Subcutaneous abdominal adipose tissue (tissue), 5 donors: ENCODE results near the gene SMAGP.
A peak's percentile ranks its signal among the peaks of the same experiment; 100 is the strongest.
"Not testable (repeated sequence)": the region's sequence is repeated elsewhere in the genome, so short reads cannot be mapped to it uniquely, and the experiment has no call there.

Source experiments
- H3K27ac ChIP-seq: one replicate; pipeline ENCODE4 v1.7.0; 2013; ENCODE audit warnings: low read depth, mild to moderate bottlenecking, inconsistent platforms, low read length, moderate library complexity
- H3K27me3 ChIP-seq, 5 donors: one replicate each; pipeline ENCODE4 v1.7.0; 2013; ENCODE audit warnings: low read length in 5 of 5, inconsistent platforms in 1 of 5; ENCODE audit not compliant: control insufficient read depth in 5 of 5, insufficient read depth in 4 of 5
- H3K36me3 ChIP-seq, 5 donors: one replicate each; pipeline ENCODE4 v1.7.0; 2013; ENCODE audit warnings: low read length in 5 of 5; ENCODE audit not compliant: control insufficient read depth in 5 of 5, insufficient read depth in 5 of 5
- H3K4me1 ChIP-seq, 5 donors: one replicate each; pipeline ENCODE4 v1.7.0; 2013; ENCODE audit warnings: low read length in 5 of 5, mild to moderate bottlenecking in 3 of 5, moderate library complexity in 1 of 5; ENCODE audit not compliant: control insufficient read depth in 5 of 5, insufficient read depth in 5 of 5
- H3K4me3 ChIP-seq, 5 donors: one replicate each; pipeline ENCODE4 v1.7.0; 2013; ENCODE audit warnings: low read length in 5 of 5, low read depth in 1 of 5
- H3K9ac ChIP-seq, 5 donors: one replicate each; pipeline ENCODE4 v1.7.0; 2013; ENCODE audit warnings: low read length in 5 of 5, mild to moderate bottlenecking in 4 of 5, moderate library complexity in 3 of 5
- H3K9me3 ChIP-seq, 5 donors: one replicate each; pipeline ENCODE4 v1.7.0; 2013; ENCODE audit warnings: low read length in 5 of 5; ENCODE audit not compliant: control insufficient read depth in 5 of 5
- donor health status: healthy.
- donor health status: healthy.
- donor health status: healthy.
- donor health status: healthy.
- donor health status: healthy.

SMAGP gene

GRCh38 chr12:51264297-51264696 lies 5.9 kb downstream of the SMAGP start:
- no peak overlapping the region for H3K4me3 ChIP-seq
- H3K9me3 ChIP-seq, result no peaks in the 10 kb centered on the region
- H3K36me3 ChIP-seq, result no peaks in the 10 kb centered on the region
- H3K27me3 ChIP-seq, result no peaks in the 10 kb centered on the region
- peaks cover 0 to 9% (median 4%) of the 10 kb centered on the region in 5 donors for H3K4me1 ChIP-seq
- H3K27ac ChIP-seq, result no peak overlapping the region
- no peak overlapping the region for H3K9ac ChIP-seq

GRCh38 chr12:51263341-51263740 lies 6.9 kb downstream of the SMAGP start:
- H3K4me1 ChIP-seq, result peaks cover 0 to 3% (median 0%) of the 10 kb centered on the region in 5 donors
- no peaks in the 10 kb centered on the region for H3K9me3 ChIP-seq
- no peak overlapping the region for H3K27ac ChIP-seq
- no peaks in the 10 kb centered on the region for H3K27me3 ChIP-seq
- no peak overlapping the region for H3K9ac ChIP-seq
- no peak overlapping the region for H3K4me3 ChIP-seq
- no peaks in the 10 kb centered on the region for H3K36me3 ChIP-seq

DNA sequence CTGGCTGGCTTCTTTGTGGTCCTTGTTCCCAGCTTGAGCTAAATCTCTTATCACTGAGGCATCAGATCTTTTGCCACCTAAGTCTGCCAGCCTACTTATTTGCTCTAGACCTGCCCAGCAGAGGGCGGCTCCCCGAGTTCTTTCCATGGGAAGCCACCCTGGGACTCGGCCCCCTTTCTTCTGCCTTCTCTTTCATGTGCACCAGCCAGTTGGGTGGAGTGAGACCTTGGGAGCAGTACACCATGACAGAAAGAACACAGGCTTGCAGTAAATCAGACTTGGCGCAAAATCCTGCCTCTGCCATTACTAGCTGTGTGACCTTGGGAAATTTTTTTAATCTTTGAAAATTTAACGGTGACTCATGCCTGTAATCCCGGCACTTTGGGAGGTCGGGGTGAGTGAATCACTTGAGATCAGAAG lies 7.4 kb downstream of the SMAGP start:
- H3K4me3 ChIP-seq, result no peak overlapping the region
- no peaks in the 10 kb centered on the region for H3K27me3 ChIP-seq
- H3K9me3 ChIP-seq, result no peaks in the 10 kb centered on the region
- H3K4me1 ChIP-seq, result peaks cover 0 to 3% (median 0%) of the 10 kb centered on the region in 5 donors
- no peaks in the 10 kb centered on the region for H3K36me3 ChIP-seq
- no peak overlapping the region for H3K9ac ChIP-seq
- no peak overlapping the region for H3K27ac ChIP-seq

GRCh38 chr12:51259600-51259999 lies 10.6 kb downstream of the SMAGP start:
- not testable (repeated sequence) for H3K9me3 ChIP-seq, H3K36me3 ChIP-seq, H3K27me3 ChIP-seq, H3K9ac ChIP-seq, H3K27ac ChIP-seq, H3K4me3 ChIP-seq, H3K4me1 ChIP-seq

DNA sequence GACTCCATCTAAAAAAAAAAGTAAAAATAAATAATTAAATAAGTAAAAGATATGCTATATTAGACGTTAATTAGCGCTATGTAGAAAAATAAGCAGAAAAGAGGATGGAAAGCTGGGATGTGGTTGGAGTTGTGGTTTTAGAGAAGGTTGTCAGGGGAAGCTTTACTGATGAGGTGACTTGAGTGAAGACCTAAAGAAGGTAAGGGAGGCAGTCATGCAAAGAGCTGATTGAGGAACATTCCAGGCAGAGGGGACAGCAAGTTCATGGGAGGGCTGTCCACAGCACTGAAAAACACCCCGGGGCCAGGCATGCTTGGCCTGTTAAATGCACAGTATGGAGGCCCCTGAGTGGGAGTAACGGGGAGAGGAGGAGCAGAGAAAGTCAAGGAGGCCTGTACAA lies 15.7 kb downstream of the SMAGP start:
- no peaks in the 10 kb centered on the region for H3K4me1 ChIP-seq
- H3K27me3 ChIP-seq, result no peaks in the 10 kb centered on the region
- H3K36me3 ChIP-seq, result peaks cover 0 to 2% (median 0%) of the 10 kb centered on the region in 5 donors
- no peaks in the 10 kb centered on the region for H3K9me3 ChIP-seq
- H3K4me3 ChIP-seq, result no peak overlapping the region
- no peak overlapping the region for H3K9ac ChIP-seq
- H3K27ac ChIP-seq, result no peak overlapping the region

GRCh38 chr12:51253276-51253675 lies 16.9 kb downstream of the SMAGP start:
- no peak overlapping the region for H3K4me3 ChIP-seq
- no peak overlapping the region for H3K9ac ChIP-seq
- H3K9me3 ChIP-seq, result no peaks in the 10 kb centered on the region
- H3K27ac ChIP-seq, result no peak overlapping the region
- no peaks in the 10 kb centered on the region for H3K27me3 ChIP-seq
- peaks cover 0 to 2% (median 0%) of the 10 kb centered on the region in 5 donors for H3K36me3 ChIP-seq
- H3K4me1 ChIP-seq, result no peaks in the 10 kb centered on the region

DNA sequence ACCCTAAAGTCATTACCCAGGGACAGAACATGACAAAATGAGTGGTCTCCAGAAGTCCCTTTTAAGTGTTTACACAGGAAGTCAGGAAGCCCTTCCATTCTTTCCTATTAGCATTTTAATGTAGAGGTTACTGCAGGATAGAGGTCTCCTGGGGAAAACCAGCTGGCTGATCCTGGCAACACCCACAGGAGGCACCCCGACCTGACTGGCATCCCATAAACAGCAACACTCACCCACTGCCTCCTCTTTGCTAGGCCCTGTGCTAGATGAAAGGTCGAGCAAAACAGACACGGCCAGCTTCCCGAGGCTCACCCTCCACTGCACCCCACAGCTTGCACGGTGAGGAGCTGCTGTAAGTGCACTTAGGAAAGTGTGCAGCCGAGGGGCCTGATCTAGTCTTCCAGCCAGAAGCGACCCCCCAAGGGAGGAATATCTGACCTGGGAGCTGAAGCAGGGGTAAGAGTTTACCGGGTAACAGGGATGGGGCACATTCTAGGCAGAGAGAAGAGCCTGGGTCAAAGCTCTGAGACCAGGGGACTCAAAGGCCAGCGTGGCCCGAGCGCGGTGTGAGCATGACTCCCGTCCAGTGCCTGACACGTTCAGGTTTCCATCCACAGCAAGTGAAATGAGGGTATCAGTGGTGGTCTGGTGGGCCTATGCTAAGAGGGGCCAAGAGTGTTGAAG lies 22.6 kb downstream of the SMAGP start:
- H3K9ac ChIP-seq, result peak overlapping the region in 2 of 5 donors; percentile 18 to 52
- H3K27ac ChIP-seq, result no peak overlapping the region

GRCh38 chr12:51246254-51246853 lies 23.9 kb downstream of the SMAGP start:
- H3K4me1 ChIP-seq, result peaks cover 6 to 41% (median 29%) of the 10 kb centered on the region in 5 donors
- no peaks in the 10 kb centered on the region for H3K9me3 ChIP-seq
- peak overlapping the region in 1 of 5 donors; percentile 4 for H3K9ac ChIP-seq
- H3K27me3 ChIP-seq, result no peaks in the 10 kb centered on the region
- peaks cover 9 to 39% (median 26%) of the 10 kb centered on the region in 5 donors for H3K36me3 ChIP-seq
- peak overlapping the region in 3 of 5 donors; percentile 23 to 44 (median 31) for H3K4me3 ChIP-seq
- peak overlapping the region; percentile 37 for H3K27ac ChIP-seq

More for the DNA sequence above, 22.6 kb downstream of the SMAGP start:
- Histone ChIP-seq H3K27me3 (no peaks in the 10 kb centered on the region), H3K4me3 (no peak overlapping the region), H3K4me1 (peaks cover 6 to 35% (median 23%) of the 10 kb centered on the region in 5 donors), H3K9me3 (no peaks in the 10 kb centered on the region), H3K36me3 (peaks cover 4 to 26% (median 15%) of the 10 kb centered on the region in 5 donors)

DNA sequence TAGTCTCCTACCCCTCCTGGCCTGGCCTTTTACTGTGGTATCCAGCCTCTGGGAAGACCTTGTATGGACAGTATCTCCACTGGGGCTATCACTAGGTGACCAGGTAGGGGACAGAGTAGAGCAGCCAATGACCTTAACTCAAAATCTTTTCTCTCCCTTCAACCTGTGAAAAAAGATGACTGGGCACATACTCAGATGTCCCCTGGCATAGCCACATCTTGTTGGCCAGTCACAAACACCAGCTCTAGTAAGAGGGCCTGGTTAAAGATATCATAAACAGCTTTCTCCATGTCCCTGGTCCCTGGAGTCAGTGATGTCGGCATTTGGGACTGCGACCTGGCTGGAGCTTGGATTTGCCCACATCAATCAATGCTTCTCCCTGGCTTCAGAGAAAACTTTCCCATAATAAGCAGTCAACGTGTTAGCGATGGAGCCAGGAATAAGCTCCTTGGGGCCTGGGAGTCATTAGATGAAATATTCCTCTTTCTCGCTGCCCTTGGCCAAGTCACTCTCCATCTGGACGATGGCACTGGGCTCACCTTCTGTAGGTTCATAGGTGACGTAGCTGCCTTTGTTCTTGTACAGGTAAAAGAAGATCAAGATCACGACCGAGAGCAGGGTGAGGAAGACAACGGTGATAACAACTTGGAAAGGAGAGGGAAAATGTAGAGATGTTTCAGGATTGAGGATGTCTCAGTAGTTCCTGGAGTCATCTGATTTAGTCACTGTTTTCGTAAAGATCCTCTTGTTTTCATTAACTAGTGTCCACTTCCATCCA lies 24.6 kb downstream of the SMAGP start:
- Histone ChIP-seq H3K27ac (peak overlapping the region; percentile 37), H3K9ac (no peak overlapping the region), H3K36me3 (peaks cover 13 to 46% (median 33%) of the 10 kb centered on the region in 5 donors)

GRCh38 chr12:51244269-51244668 lies 25.9 kb downstream of the SMAGP start:
- Histone ChIP-seq H3K4me1 (peaks cover 6 to 60% (median 48%) of the 10 kb centered on the region in 5 donors), H3K27ac (no peak overlapping the region), H3K36me3 (peaks cover 15 to 52% (median 39%) of the 10 kb centered on the region in 5 donors), H3K9me3 (no peaks in the 10 kb centered on the region), H3K27me3 (no peaks in the 10 kb centered on the region), H3K4me3 (no peak overlapping the region), H3K9ac (no peak overlapping the region)

More for the DNA sequence above, 24.6 kb downstream of the SMAGP start:
- peaks cover 6 to 47% (median 36%) of the 10 kb centered on the region in 5 donors for H3K4me1 ChIP-seq
- no peaks in the 10 kb centered on the region for H3K9me3 ChIP-seq
- peak overlapping the region in 3 of 5 donors; percentile 23 to 44 (median 31) for H3K4me3 ChIP-seq
- no peaks in the 10 kb centered on the region for H3K27me3 ChIP-seq
